ENCODE results near the gene SORCS2. TPM values are rescaled to one million over a fixed set of nuclear protein-coding genes. Genes with fewer than 3 reads are reported as not detected.

The SORCS2 gene
- total and polyA plus RNA-seq, 2 donors (not counting 1 experiment from before 2014, with no cell fraction given) = not detected

GRCh38 chr4:7572894-7573293, 380.6 kb downstream of the SORCS2 start:
- Histone ChIP-seq H3K27me3 (replicated peaks in 1 of 4; ENCODE audit: control extremely low read depth in 1 of 4, control insufficient read depth in 3 of 4, insufficient read depth in 4 of 4, low read length in 3 of 4) (no peaks in the 10 kb centered on the region), H3K4me2 (replicated peaks; ENCODE audit: low read depth, low read length, poor library complexity, severe bottlenecking) (no peak overlapping the region), H4K20me1 (ENCODE audit: control insufficient read depth, insufficient read depth, low read length, poor library complexity, severe bottlenecking) (no peaks in the 10 kb centered on the region), H3K4me1 (ENCODE audit: control insufficient read depth in 2 of 2, insufficient read depth in 2 of 2, low read length in 2 of 2) (no peaks in the 10 kb centered on the region), H3K9ac (ENCODE audit: low read length) (no peak overlapping the region), H3K27ac (ENCODE audit: low read length in 2 of 2) (no peak overlapping the region), H3K9me3 (ENCODE audit: control extremely low read depth in 1 of 3, control insufficient read depth in 2 of 3, insufficient read depth in 1 of 3, low read length in 2 of 3) (peaks cover 0 to 52% (median 8%) of the 10 kb centered on the region in 3 donors), H3K79me2 (ENCODE audit: control insufficient read depth, insufficient read depth, low read length) (no peaks in the 10 kb centered on the region), H2AFZ (ENCODE audit: insufficient read depth, low read depth, low read length, poor library complexity, severe bottlenecking) (no peak overlapping the region), H3K4me3 (ENCODE audit: control extremely low read depth in 1 of 5, extremely low read depth in 1 of 5, insufficient read depth in 1 of 5, low read depth in 2 of 5, low read length in 4 of 5) (no peak overlapping the region), H3K36me3 (replicated peaks in 1 of 2; ENCODE audit: control extremely low read depth in 1 of 2, control insufficient read depth in 1 of 2, extremely low read depth in 1 of 2, insufficient read depth in 2 of 2, low read length in 1 of 2) (no peaks in the 10 kb centered on the region)
- whole genome bisulfite sequencing (ENCODE audit: insufficient coverage) = no CpG with 5 or more reads among the region's 7 CpGs
- no peaks in the 10 kb centered on the region for H3K27me3 Mint-ChIP-seq
- ATAC-seq (ENCODE audit: low read depth) (no peak), DNase-seq (no peak)
- TF ChIP-seq EZH2 (IDR thresholded peaks at IDR 0.05; ENCODE audit: borderline replicate concordance, insufficient read depth, low read depth, low read length, poor library complexity, severe bottlenecking) (no peak), CTCF (IDR thresholded peaks at IDR 0.05) (no peak)
- POLR2A ChIA-PET = no interaction called here
- no peak overlapping the region for H3K4me3 Mint-ChIP-seq
- H3K4me1 Mint-ChIP-seq = no peaks in the 10 kb centered on the region
- no peak overlapping the region for H3K27ac Mint-ChIP-seq
- H3K9me3 Mint-ChIP-seq (ENCODE audit: insufficient read depth) = peaks cover 22% of the 10 kb centered on the region
- intact Hi-C loops (cut with micrococcal nuclease) = no loop called here
- CTCF ChIA-PET = no interaction called here

GRCh38 chr4:7573576-7574091, 381.3 kb downstream of the SORCS2 start:
- DNase-seq (no peak), ATAC-seq (ENCODE audit: low read depth) (no peak)
- no peak overlapping the region for H3K27ac Mint-ChIP-seq
- Histone ChIP-seq H3K27me3 (replicated peaks in 1 of 4; ENCODE audit: control extremely low read depth in 1 of 4, control insufficient read depth in 3 of 4, insufficient read depth in 4 of 4, low read length in 3 of 4) (no peaks in the 10 kb centered on the region), H3K79me2 (ENCODE audit: control insufficient read depth, insufficient read depth, low read length) (no peaks in the 10 kb centered on the region), H2AFZ (ENCODE audit: insufficient read depth, low read depth, low read length, poor library complexity, severe bottlenecking) (no peak overlapping the region), H3K4me3 (ENCODE audit: control extremely low read depth in 1 of 5, extremely low read depth in 1 of 5, insufficient read depth in 1 of 5, low read depth in 2 of 5, low read length in 4 of 5) (no peak overlapping the region), H3K36me3 (replicated peaks in 1 of 2; ENCODE audit: control extremely low read depth in 1 of 2, control insufficient read depth in 1 of 2, extremely low read depth in 1 of 2, insufficient read depth in 2 of 2, low read length in 1 of 2) (no peaks in the 10 kb centered on the region), H3K27ac (ENCODE audit: low read length in 2 of 2) (no peak overlapping the region), H3K4me2 (replicated peaks; ENCODE audit: low read depth, low read length, poor library complexity, severe bottlenecking) (no peak overlapping the region), H4K20me1 (ENCODE audit: control insufficient read depth, insufficient read depth, low read length, poor library complexity, severe bottlenecking) (no peaks in the 10 kb centered on the region), H3K9ac (ENCODE audit: low read length) (no peak overlapping the region), H3K9me3 (ENCODE audit: control extremely low read depth in 1 of 3, control insufficient read depth in 2 of 3, insufficient read depth in 1 of 3, low read length in 2 of 3) (peaks cover 0 to 57% (median 12%) of the 10 kb centered on the region in 3 donors), H3K4me1 (ENCODE audit: control insufficient read depth in 2 of 2, insufficient read depth in 2 of 2, low read length in 2 of 2) (no peaks in the 10 kb centered on the region)
- H3K9me3 Mint-ChIP-seq (ENCODE audit: insufficient read depth) = peaks cover 22% of the 10 kb centered on the region
- H3K4me3 Mint-ChIP-seq = no peak overlapping the region
- intact Hi-C loops (cut with micrococcal nuclease) = no loop called here
- H3K27me3 Mint-ChIP-seq = no peaks in the 10 kb centered on the region
- WGBS (ENCODE audit: insufficient coverage) = 83% methylated on average over 8 of the region's 9 CpGs
- ChIA-PET POLR2A (no interaction called here), CTCF (no interaction called here)
- no peak for TF ChIP-seq CTCF (IDR thresholded peaks at IDR 0.05)
- TF ChIP-seq EZH2 (IDR thresholded peaks at IDR 0.05; ENCODE audit: borderline replicate concordance, insufficient read depth, low read depth, low read length, poor library complexity, severe bottlenecking) = no peak
- no peaks in the 10 kb centered on the region for H3K4me1 Mint-ChIP-seq
